Stomach (tissue), 4 donors: Measurements from ENCODE around the gene KCNAB2.

ENCODE experiments used
- EP300 ChIP-seq: sonication (generic); formaldehyde crosslinking; IDR thresholded peaks from one replicate; pipeline ENCODE4 v1.6.1; 2017; ENCODE audit warnings: antibody characterized with exemption
- POLR2A ChIP-seq, 4 donors: fragments of 450-650 bp; IDR thresholded peaks; one replicate each; pipeline ENCODE4 v1.6.1; 2016; ENCODE audit warnings: antibody characterized with exemption in 4 of 4, control low read depth in 2 of 4, mild to moderate bottlenecking in 1 of 4, moderate library complexity in 1 of 4
- POLR2AphosphoS5 ChIP-seq, 3 donors: sonication (generic); formaldehyde crosslinking; IDR thresholded peaks; one replicate each; pipeline ENCODE4 v1.6.1; 2016; ENCODE audit warnings: antibody characterized with exemption in 3 of 3
- TF ChIP-seq, protein P1 (sequence below), 7 experiments: fragments of 450-650 bp in 4 of 7; fragments of 200-600 bp in 3 of 7; sonication (generic) in 3 of 7; IDR thresholded peaks; one replicate each; pipeline ENCODE4 v1.5.1; 2016 to 2019; ENCODE audit warnings: antibody characterized with exemption in 7 of 7, control low read depth in 2 of 7, mild to moderate bottlenecking in 1 of 7

- TF ChIP-seq, protein P1, sequence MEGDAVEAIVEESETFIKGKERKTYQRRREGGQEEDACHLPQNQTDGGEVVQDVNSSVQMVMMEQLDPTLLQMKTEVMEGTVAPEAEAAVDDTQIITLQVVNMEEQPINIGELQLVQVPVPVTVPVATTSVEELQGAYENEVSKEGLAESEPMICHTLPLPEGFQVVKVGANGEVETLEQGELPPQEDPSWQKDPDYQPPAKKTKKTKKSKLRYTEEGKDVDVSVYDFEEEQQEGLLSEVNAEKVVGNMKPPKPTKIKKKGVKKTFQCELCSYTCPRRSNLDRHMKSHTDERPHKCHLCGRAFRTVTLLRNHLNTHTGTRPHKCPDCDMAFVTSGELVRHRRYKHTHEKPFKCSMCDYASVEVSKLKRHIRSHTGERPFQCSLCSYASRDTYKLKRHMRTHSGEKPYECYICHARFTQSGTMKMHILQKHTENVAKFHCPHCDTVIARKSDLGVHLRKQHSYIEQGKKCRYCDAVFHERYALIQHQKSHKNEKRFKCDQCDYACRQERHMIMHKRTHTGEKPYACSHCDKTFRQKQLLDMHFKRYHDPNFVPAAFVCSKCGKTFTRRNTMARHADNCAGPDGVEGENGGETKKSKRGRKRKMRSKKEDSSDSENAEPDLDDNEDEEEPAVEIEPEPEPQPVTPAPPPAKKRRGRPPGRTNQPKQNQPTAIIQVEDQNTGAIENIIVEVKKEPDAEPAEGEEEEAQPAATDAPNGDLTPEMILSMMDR (IDR thresholded peaks at IDR 0.05) = no peak
- TF ChIP-seq POLR2AphosphoS5 (IDR thresholded peaks at IDR 0.05) (no peak), EP300 (no peak), POLR2A (IDR thresholded peaks at IDR 0.05) (no peak)
Measured at GRCh38 chr1:6070450-6070974, 24.8 kb downstream of the KCNAB2 start.
